Upper lobe of left lung (tissue), 6 donors: ENCODE results near the gene FBXO28. TPM values are rescaled to one million over a fixed set of nuclear protein-coding genes. Genes with fewer than 3 reads are reported as not detected.

ENCODE experiments used
- ATAC-seq, 2 donors: fragments of 200-7000 bp; cut with Tn5 transposase; one replicate each; pipeline ENCODE4 v1.9.1; 2022; ENCODE audit warnings: mild to moderate bottlenecking in 2 of 2, moderate library complexity in 2 of 2; ENCODE audit not compliant: low FRiP score in 2 of 2
- DNase-seq, 2 donors: peaks; one replicate each; pipeline ENCODE4 v3.0.0-alpha.2; 2019 to 2020
- H3K27ac ChIP-seq, 4 donors: fragments of 200-600 bp; sonication (generic); one replicate each; pipeline ENCODE4 v1.5.1; 2016 to 2019
- H3K27me3 ChIP-seq, 4 donors: fragments of 200-600 bp; sonication (generic); one replicate each; pipeline ENCODE4 v1.5.1; 2017 to 2019
- H3K36me3 ChIP-seq, 4 donors: fragments of 200-600 bp; sonication (generic); one replicate each; pipeline ENCODE4 v1.5.1; 2016 to 2019
- H3K4me1 ChIP-seq, 4 donors: fragments of 200-600 bp; sonication (generic); one replicate each; pipeline ENCODE4 v1.5.1; 2018 to 2019
- H3K4me3 ChIP-seq, 4 donors: fragments of 200-600 bp; sonication (generic); one replicate each; pipeline ENCODE4 v1.5.1; 2017 to 2019; ENCODE audit warnings: mild to moderate bottlenecking in 2 of 4, moderate library complexity in 1 of 4
- H3K9me3 ChIP-seq, 4 donors: fragments of 200-600 bp; sonication (generic); one replicate each; pipeline ENCODE4 v1.5.1; 2018 to 2019
- EP300 ChIP-seq, 4 donors: sonication (generic); formaldehyde crosslinking; IDR thresholded peaks; one replicate each; pipeline ENCODE4 v1.5.1; 2017; ENCODE audit warnings: antibody characterized with exemption in 4 of 4, control low read depth in 2 of 4
- POLR2A ChIP-seq, 4 donors: fragments of 450-650 bp; IDR thresholded peaks; one replicate each; pipeline ENCODE4 v1.5.1; 2016 to 2017; ENCODE audit warnings: antibody characterized with exemption in 4 of 4, mild to moderate bottlenecking in 2 of 4
- POLR2AphosphoS5 ChIP-seq, 2 donors: sonication (generic); formaldehyde crosslinking; IDR thresholded peaks; one replicate each; pipeline ENCODE4 v1.5.1; 2017; ENCODE audit warnings: antibody characterized with exemption in 2 of 2
- WGBS, 2 donors: methylation state at CpG; one replicate each; pipeline ENCODE4 v1.1.5; 2017 to 2018; 5-methylcytosine and 5-hydroxymethylcytosine counted together
- total RNA-seq, 6 donors: library from RNA; depleted of rRNA in 4 of 6; stranded (reverse); fragments of >200 nt in 4 of 6; gene quantifications; one replicate each; pipeline versions ENCODE4 v1.1.0 to v1.2.1, GENCODE V29; 2016 to 2021
- TF ChIP-seq, protein P1 (sequence below), 6 experiments: fragments of 450-650 bp in 4 of 6; fragments of 200-600 bp in 2 of 6; sonication (generic) in 2 of 6; IDR thresholded peaks; one replicate each; pipeline ENCODE4 v1.5.1; 2016 to 2019; ENCODE audit warnings: antibody characterized with exemption in 6 of 6
- donor health status: DM: no; HTN: no; CAD: no; lungs with moderate emphysema.
- donor health status: DM: no; HTN: yes; CAD: no; lungs with severe emphysema.

The FBXO28 gene
- total RNA-seq, 6 donors from 2014 or later: 9.1 to 34.8 (median 27.2) TPM

GRCh38 chr1:224196813-224197600 lies 83.1 kb downstream of the FBXO28 start:
- DNase-seq (no peak), ATAC-seq (no peak)
- no peak for TF ChIP-seq EP300 (IDR thresholded peaks at IDR 0.05)
- TF ChIP-seq POLR2A (IDR thresholded peaks at IDR 0.05): no peak
- TF ChIP-seq, protein P1, sequence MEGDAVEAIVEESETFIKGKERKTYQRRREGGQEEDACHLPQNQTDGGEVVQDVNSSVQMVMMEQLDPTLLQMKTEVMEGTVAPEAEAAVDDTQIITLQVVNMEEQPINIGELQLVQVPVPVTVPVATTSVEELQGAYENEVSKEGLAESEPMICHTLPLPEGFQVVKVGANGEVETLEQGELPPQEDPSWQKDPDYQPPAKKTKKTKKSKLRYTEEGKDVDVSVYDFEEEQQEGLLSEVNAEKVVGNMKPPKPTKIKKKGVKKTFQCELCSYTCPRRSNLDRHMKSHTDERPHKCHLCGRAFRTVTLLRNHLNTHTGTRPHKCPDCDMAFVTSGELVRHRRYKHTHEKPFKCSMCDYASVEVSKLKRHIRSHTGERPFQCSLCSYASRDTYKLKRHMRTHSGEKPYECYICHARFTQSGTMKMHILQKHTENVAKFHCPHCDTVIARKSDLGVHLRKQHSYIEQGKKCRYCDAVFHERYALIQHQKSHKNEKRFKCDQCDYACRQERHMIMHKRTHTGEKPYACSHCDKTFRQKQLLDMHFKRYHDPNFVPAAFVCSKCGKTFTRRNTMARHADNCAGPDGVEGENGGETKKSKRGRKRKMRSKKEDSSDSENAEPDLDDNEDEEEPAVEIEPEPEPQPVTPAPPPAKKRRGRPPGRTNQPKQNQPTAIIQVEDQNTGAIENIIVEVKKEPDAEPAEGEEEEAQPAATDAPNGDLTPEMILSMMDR (IDR thresholded peaks at IDR 0.05): no peak
- TF ChIP-seq POLR2AphosphoS5 (IDR thresholded peaks at IDR 0.05): no peak
- WGBS, 2 donors: 76 to 78% methylated on average over 5 of the region's 5 CpGs
- H3K27ac ChIP-seq: no peak overlapping the region
- H3K4me3 ChIP-seq: no peak overlapping the region
- H3K9me3 ChIP-seq: no peaks in the 10 kb centered on the region
- H3K27me3 ChIP-seq: no peaks in the 10 kb centered on the region
- peaks cover 0 to 5% (median 0%) of the 10 kb centered on the region in 4 donors for H3K4me1 ChIP-seq
- H3K36me3 ChIP-seq: peaks cover under 1 to 17% (median 12%) of the 10 kb centered on the region in 4 donors

DNA sequence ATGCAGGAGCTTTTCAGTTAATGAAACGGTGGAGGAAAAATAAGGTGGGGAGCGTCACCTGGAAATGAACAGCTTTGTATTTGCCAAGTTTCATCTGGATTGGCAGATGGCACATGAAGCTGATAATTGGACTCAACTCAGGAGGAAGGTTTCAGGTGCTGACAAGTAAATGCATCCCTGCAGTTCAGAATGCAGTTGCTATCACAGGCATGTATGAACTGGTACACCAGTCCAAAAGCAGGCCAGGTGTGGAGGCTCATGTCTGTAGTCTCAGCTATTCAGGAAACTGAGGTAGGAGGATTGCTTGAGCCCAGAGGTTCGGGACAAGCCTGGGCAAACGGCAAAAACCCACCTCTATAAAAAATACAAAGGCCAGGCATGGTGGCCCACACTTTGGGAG lies 84.7 kb downstream of the FBXO28 start:
- DNase-seq: no peak
- H3K36me3 ChIP-seq: peaks cover 0 to 2% (median under 1%) of the 10 kb centered on the region in 4 donors
- H3K27ac ChIP-seq: no peak overlapping the region
- no peaks in the 10 kb centered on the region for H3K27me3 ChIP-seq
- H3K9me3 ChIP-seq: no peaks in the 10 kb centered on the region
- TF ChIP-seq POLR2AphosphoS5 (IDR thresholded peaks at IDR 0.05): no peak
- TF ChIP-seq POLR2A (IDR thresholded peaks at IDR 0.05): no peak
- TF ChIP-seq EP300 (IDR thresholded peaks at IDR 0.05): no peak
- TF ChIP-seq, protein P1 (IDR thresholded peaks at IDR 0.05): no peak
- no peak overlapping the region for H3K4me3 ChIP-seq
- peaks cover 0 to 9% (median under 1%) of the 10 kb centered on the region in 4 donors for H3K4me1 ChIP-seq
- no peak for ATAC-seq
- WGBS, 2 donors: 87 to 92% methylated on average over 4 of the region's 4 CpGs

DNA sequence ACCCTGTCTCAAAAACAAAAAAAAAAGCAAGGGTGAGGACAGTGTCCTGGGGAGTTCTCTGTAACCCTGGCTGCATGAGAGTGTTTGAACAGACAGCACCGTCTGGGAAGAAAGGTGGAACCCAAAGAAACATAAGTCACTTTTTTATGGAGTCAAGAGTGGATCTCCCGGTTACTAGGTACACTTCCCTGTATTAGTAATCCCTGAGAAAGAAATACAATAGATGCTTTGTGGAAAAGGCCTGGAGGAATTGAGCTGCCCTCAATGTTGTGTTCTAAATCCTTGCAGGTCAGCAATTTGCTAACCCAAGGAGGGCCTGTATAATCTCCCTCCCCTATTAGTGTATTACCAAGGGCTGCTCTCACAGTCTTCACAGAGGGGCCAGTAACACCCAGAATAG lies 85.8 kb downstream of the FBXO28 start:
- Histone ChIP-seq H3K36me3 (no peaks in the 10 kb centered on the region), H3K4me1 (peaks cover 6 to 18% (median 10%) of the 10 kb centered on the region in 4 donors), H3K9me3 (no peaks in the 10 kb centered on the region), H3K27me3 (no peaks in the 10 kb centered on the region), H3K27ac (no peak overlapping the region), H3K4me3 (no peak overlapping the region)
- no peak for DNase-seq
- no peak for TF ChIP-seq EP300 (IDR thresholded peaks at IDR 0.05)
- no peak for ATAC-seq
- WGBS, 2 donors: 82 to 93% methylated on average over 2 of the region's 2 CpGs

GRCh38 chr1:224201383-224201782 lies 87.5 kb downstream of the FBXO28 start:
- H3K27ac ChIP-seq: no peak overlapping the region
- whole genome bisulfite sequencing, 2 donors: 98 to 100% methylated on average over 3 to 5 of the region's 5 CpGs

GRCh38 chr1:224201853-224202252 lies 87.9 kb downstream of the FBXO28 start:
- ATAC-seq: no peak
- Histone ChIP-seq H3K36me3 (no peaks in the 10 kb centered on the region), H3K27me3 (no peaks in the 10 kb centered on the region), H3K4me1 (peaks cover 13 to 26% (median 20%) of the 10 kb centered on the region in 4 donors), H3K27ac (no peak overlapping the region), H3K9me3 (no peaks in the 10 kb centered on the region), H3K4me3 (no peak overlapping the region)
- no peak for DNase-seq
- 95% methylated on average over 4 of the region's 4 CpGs for WGBS, 2 donors
- TF ChIP-seq POLR2AphosphoS5 (IDR thresholded peaks at IDR 0.05): no peak
- TF ChIP-seq, protein P1 (IDR thresholded peaks at IDR 0.05): no peak
- TF ChIP-seq EP300 (IDR thresholded peaks at IDR 0.05): no peak
- TF ChIP-seq POLR2A (IDR thresholded peaks at IDR 0.05): no peak

More at GRCh38 chr1:224201383-224201782, 87.5 kb downstream of the FBXO28 start:
- Histone ChIP-seq H3K4me1 (peaks cover 13 to 26% (median 20%) of the 10 kb centered on the region in 4 donors), H3K36me3 (no peaks in the 10 kb centered on the region), H3K4me3 (no peak overlapping the region), H3K27me3 (no peaks in the 10 kb centered on the region), H3K9me3 (no peaks in the 10 kb centered on the region)
- no peak for ATAC-seq
- no peak for TF ChIP-seq EP300 (IDR thresholded peaks at IDR 0.05)
- TF ChIP-seq, protein P1 (IDR thresholded peaks at IDR 0.05): no peak
- TF ChIP-seq POLR2AphosphoS5 (IDR thresholded peaks at IDR 0.05): no peak
- no peak for TF ChIP-seq POLR2A (IDR thresholded peaks at IDR 0.05)
- no peak for DNase-seq
